HCT116 (cell line): ENCODE results near the gene LRIT2. TPM values are rescaled to one million over a fixed set of nuclear protein-coding genes. Genes with fewer than 3 reads are reported as not detected.

Source experiments
- ATAC-seq: fragments of 200-7000 bp; cut with Tn5 transposase; 2 replicates; pipeline ENCODE4 v1.9.1; 2020; ENCODE audit warnings: mild to moderate bottlenecking, moderate library complexity
- BruUV-seq: library from RNA; stranded (reverse); fragments of 400-500 nt; replicated peaks from 2 replicates; lab custom pipeline; 2021; lab: Mats Ljungman, UMichigan
- CTCF ChIA-PET: fragments of 300-600 bp; sonication (Branson Sonifier 250); formaldehyde crosslinking; loops from one replicate; lab custom pipeline; 2021; ENCODE audit warnings: antibody characterized with exemption; lab: Charles Lee
- POLR2A ChIA-PET: fragments of 300-600, 350-600 bp; sonication (Branson Sonifier 250); formaldehyde crosslinking; loops from one replicate; lab custom pipeline; 2021; ENCODE audit warnings: antibody characterized with exemption; lab: Charles Lee
- RAD21 ChIA-PET, 2 experiments: fragments of 300-600 bp; sonication (Branson Sonifier 250); formaldehyde crosslinking; loops; one replicate each; lab custom pipeline; 2023; ENCODE audit warnings: low total read pairs in 2 of 2; ENCODE audit not compliant: uncharacterized antibody in 2 of 2, unreplicated experiment in 2 of 2, low non-redundant PET in 1 of 2; lab: Charles Lee
- DNase-seq: peaks from one replicate; pipeline ENCODE4 v3.0.0-alpha.2; 2010; ENCODE audit warnings: low read depth, low spot score
- H2AFZ ChIP-seq: fragments of 200-600 bp; shearing (Covaris generic), sonication (generic); 2 replicates; pipeline ENCODE4 v1.6.1; 2017; ENCODE audit warnings: low read depth, mixed run types, mixed read lengths, antibody characterized with exemption, low read length; ENCODE audit not compliant: poor library complexity, severe bottlenecking
- H3K27ac ChIP-seq: 2 replicates; pipeline ENCODE4 v1.5.1; 2012; ENCODE audit warnings: low read depth, low read length
- H3K27me3 ChIP-seq: fragments of 200-600 bp; sonication (generic); 2 replicates; pipeline ENCODE4 v1.6.1; 2016; ENCODE audit warnings: mixed run types, low read length, mixed read lengths; ENCODE audit not compliant: insufficient read depth
- H3K36me3 ChIP-seq, 2 experiments: fragments of 200-500 bp in 1 of 2; fragments of 200-600 bp in 1 of 2; sonication (Bioruptor generic) in 1 of 2; sonication (generic) in 1 of 2; 2 replicates each; pipeline versions ENCODE4 v1.5.1 to v1.6.1; 2014 to 2016; ENCODE audit warnings: low read length in 2 of 2, inconsistent platforms in 1 of 2, mixed read lengths in 1 of 2, mixed run types in 1 of 2; ENCODE audit not compliant: insufficient read depth in 2 of 2, control insufficient read depth in 1 of 2
- H3K4me1 ChIP-seq, 2 experiments: fragments of 200-600 bp in 1 of 2; sonication (generic) in 1 of 2; 2 replicates each; pipeline versions ENCODE4 v1.5.1 to v1.6.1; 2012 to 2017; ENCODE audit warnings: low read length in 2 of 2, inconsistent platforms in 1 of 2, mild to moderate bottlenecking in 1 of 2, mixed read lengths in 1 of 2, mixed run types in 1 of 2, moderate library complexity in 1 of 2; ENCODE audit not compliant: insufficient read depth in 2 of 2, control insufficient read depth in 1 of 2
- H3K4me2 ChIP-seq: fragments of 200-600 bp; sonication (generic); 2 replicates; pipeline ENCODE4 v1.6.1; 2017; ENCODE audit warnings: mixed run types, low read length, mixed read lengths
- H3K4me3 ChIP-seq, 2 experiments: fragments of 200-600 bp in 1 of 2; sonication (generic) in 1 of 2; replicated peaks in 1 of 2; 2 replicates each; pipeline ENCODE4 v1.5.1; 2011 to 2016; ENCODE audit warnings: low read length in 2 of 2, control low read depth in 1 of 2, low read depth in 1 of 2, mild to moderate bottlenecking in 1 of 2, mixed read lengths in 1 of 2, mixed run types in 1 of 2
- H3K79me2 ChIP-seq: fragments of 200-600 bp; sonication (generic); 2 replicates; pipeline ENCODE4 v1.6.1; 2017; ENCODE audit warnings: mild to moderate bottlenecking, mixed run types, low read length, moderate library complexity, mixed read lengths; ENCODE audit not compliant: insufficient read depth
- H3K9ac ChIP-seq: fragments of 200-600 bp; sonication (generic); 2 replicates; pipeline ENCODE4 v1.6.1; 2016; ENCODE audit warnings: low read length, mixed read lengths
- H3K9me2 ChIP-seq: fragments of 200-600 bp; sonication (generic), shearing (Covaris generic); 2 replicates; pipeline ENCODE4 v1.6.1; 2017; ENCODE audit warnings: mixed run types, mild to moderate bottlenecking, moderate library complexity; ENCODE audit not compliant: insufficient read depth
- H3K9me3 ChIP-seq, 2 experiments: fragments of 200-500 bp in 1 of 2; fragments of 200-600 bp in 1 of 2; sonication (Bioruptor generic) in 1 of 2; sonication (generic) in 1 of 2; 2 replicates each; pipeline ENCODE4 v1.6.1; 2014 to 2017; ENCODE audit warnings: low read length in 2 of 2, mixed read lengths in 2 of 2, inconsistent platforms in 1 of 2, low read depth in 1 of 2, mild to moderate bottlenecking in 1 of 2, mixed run types in 1 of 2, moderate library complexity in 1 of 2; ENCODE audit not compliant: control insufficient read depth in 1 of 2, insufficient read depth in 1 of 2
- H4K20me1 ChIP-seq: fragments of 200-600 bp; sonication (generic), shearing (Covaris generic); 2 replicates; pipeline ENCODE4 v1.6.1; 2017; ENCODE audit warnings: mixed run types, mild to moderate bottlenecking, moderate library complexity; ENCODE audit not compliant: insufficient read depth
- ATF3 ChIP-seq: IDR thresholded peaks from 2 replicates; pipeline ENCODE4 v1.6.1; 2012
- CTCF ChIP-seq, 3 experiments: fragments of 200-600 bp in 1 of 3; sonication (generic) in 1 of 3; IDR thresholded peaks in 2 of 3; conservative IDR thresholded peaks in 1 of 3; 2 replicates each; pipeline ENCODE4 v1.5.1; 2012 to 2017; ENCODE audit warnings: low read depth in 2 of 3, low read length in 2 of 3, antibody characterized with exemption in 1 of 3, borderline replicate concordance in 1 of 3, control low read depth in 1 of 3, mild to moderate bottlenecking in 1 of 3, mixed read lengths in 1 of 3, mixed run types in 1 of 3, moderate library complexity in 1 of 3; ENCODE audit not compliant: insufficient read depth in 1 of 3
- EZH2phosphoT487 ChIP-seq: fragments of 200-600 bp; IDR thresholded peaks from 2 replicates; pipeline ENCODE4 v1.6.1; 2018; ENCODE audit warnings: antibody characterized with exemption, borderline replicate concordance
- MAX ChIP-seq: IDR thresholded peaks from 2 replicates; pipeline ENCODE4 v1.6.1; 2012
- RAD21 ChIP-seq: IDR thresholded peaks from 2 replicates; pipeline ENCODE4 v1.6.1; 2012; ENCODE audit warnings: low read depth, mild to moderate bottlenecking
- SIN3A ChIP-seq: IDR thresholded peaks from 2 replicates; pipeline ENCODE4 v1.6.1; 2012; ENCODE audit warnings: low read depth
- SRF ChIP-seq: IDR thresholded peaks from 2 replicates; pipeline ENCODE4 v1.6.1; 2012; ENCODE audit warnings: low read depth
- ZNF274 ChIP-seq: fragments of 200-500 bp; sonication (Bioruptor generic); IDR thresholded peaks from 2 replicates; pipeline ENCODE4 v1.6.1; 2014; ENCODE audit warnings: mild to moderate bottlenecking, low read depth, low read length, inconsistent platforms
- intact Hi-C: fragments of 100-400 bp; cut with micrococcal nuclease; formaldehyde crosslinking; loops from 2 replicates; pipeline ENCODE4 v1.10.0; 2022
- total RNA-seq: library from RNA; stranded (reverse); gene quantifications from one replicate; pipeline ENCODE4 v1.2.1, GENCODE V29; 2021; ENCODE audit not compliant: unreplicated experiment

The LRIT2 gene
- total RNA-seq, 1 experiment from 2014 or later: not detected

- ATAC-seq (peak; percentile 68), DNase-seq (peak; percentile 6)
- no peak for TF ChIP-seq ATF3
- no peak for TF ChIP-seq SRF
- TF ChIP-seq RAD21: peak; percentile 31; the same call in 1 of the 2 replicates
- no peak for TF ChIP-seq ZNF274
- TF ChIP-seq MAX: no peak
- no peak for TF ChIP-seq EZH2phosphoT487
- no peak for TF ChIP-seq SIN3A
- peak; percentile 13 to 77 (median 66); a peak in 5 of 6 replicates for TF ChIP-seq CTCF (IDR thresholded peaks at IDR 0.05 in 2 of 3, conservative IDR thresholded peaks at IDR 0.05 in 1 of 3; ENCODE audit: borderline replicate concordance in 1 of 3, insufficient read depth in 1 of 3, low read depth in 2 of 3, low read length in 2 of 3)
- CTCF ChIA-PET: interaction anchor here (1.4 kb wide), 1 partner anchor 57 kb away, joined by 4 read pairs; no protein-coding TSS in a partner anchor
- Histone ChIP-seq H3K4me1 (no peaks in the 10 kb centered on the region), H3K9ac (no peak overlapping the region), H3K36me3 (no peaks in the 10 kb centered on the region), H3K9me2 (no peaks in the 10 kb centered on the region), H3K27me3 (peaks cover 19% of the 10 kb centered on the region), H3K4me2 (no peak overlapping the region), H4K20me1 (no peaks in the 10 kb centered on the region), H3K79me2 (no peaks in the 10 kb centered on the region), H3K9me3 (no peaks in the 10 kb centered on the region), H3K27ac (no peak overlapping the region), H2AFZ (no peak overlapping the region), H3K4me3 (no peak overlapping the region)
- intact Hi-C loops: no loop called here
- BruUV-seq: no TSS peak
- POLR2A ChIA-PET: no interaction called here
- RAD21 ChIA-PET: no interaction called here
These were observed 21.2 kb downstream of the LRIT2 start for GRCh38 chr10:84204122-84204521.
